Caco-2 (cell line): Measurements from ENCODE around the gene NPHP4. TPM values are rescaled to one million over a fixed set of nuclear protein-coding genes. Genes with fewer than 3 reads are reported as not detected.

ENCODE experiments used
- BruUV-seq: library from RNA; stranded (reverse); fragments of 400-500 nt; replicated peaks from 2 replicates; lab custom pipeline; 2021; lab: Mats Ljungman, UMichigan
- CTCF ChIA-PET: fragments of 300-600 bp; sonication (Branson Sonifier 250); formaldehyde crosslinking; loops from one replicate; lab custom pipeline; 2022; ENCODE audit warnings: antibody characterized with exemption; lab: Charles Lee
- POLR2A ChIA-PET: fragments of 300-600 bp; sonication (Branson Sonifier 250); formaldehyde crosslinking; loops from one replicate; lab custom pipeline; 2022; ENCODE audit warnings: antibody characterized with exemption; lab: Charles Lee
- DNase-seq, 2 experiments: peaks; one replicate each; pipeline versions ENCODE4 v3.0.0 to v3.0.0-alpha.2; 2020 to 2022
- H3K27me3 ChIP-seq: replicated peaks from 2 replicates; pipeline ENCODE4 v1.6.0; 2011; ENCODE audit warnings: low read length; ENCODE audit not compliant: control insufficient read depth, insufficient read depth
- H3K36me3 ChIP-seq: 2 replicates; pipeline ENCODE4 v1.5.1; 2011; ENCODE audit warnings: low read length; ENCODE audit not compliant: control insufficient read depth, insufficient read depth
- H3K4me1 ChIP-seq: fragments of 250-450 bp; sonication (Bioruptor Pico); 2 replicates; pipeline ENCODE4 v1.5.1; 2020; ENCODE audit warnings: mild to moderate bottlenecking
- H3K4me3 ChIP-seq: 2 replicates; pipeline ENCODE4 v1.5.1; 2011; ENCODE audit warnings: low read depth, mild to moderate bottlenecking, control low read depth, low read length
- H3K9me3 ChIP-seq: fragments of 250-450 bp; sonication (Bioruptor Pico); 2 replicates; pipeline ENCODE4 v1.5.1; 2020; ENCODE audit warnings: mild to moderate bottlenecking, moderate library complexity
- H3K27ac Mint-ChIP-seq: one replicate; pipeline ENCODE4 v1.8.0; 2022; ENCODE audit warnings: mixed read lengths; ENCODE audit not compliant: unreplicated experiment
- H3K27me3 Mint-ChIP-seq: one replicate; pipeline ENCODE4 v1.8.0; 2022; ENCODE audit warnings: mixed read lengths; ENCODE audit not compliant: insufficient read depth, unreplicated experiment
- H3K36me3 Mint-ChIP-seq: one replicate; pipeline ENCODE4 v1.8.0; 2022; ENCODE audit warnings: mild to moderate bottlenecking, mixed read lengths; ENCODE audit not compliant: insufficient read depth, unreplicated experiment
- H3K4me1 Mint-ChIP-seq: one replicate; pipeline ENCODE4 v1.8.0; 2022; ENCODE audit warnings: low read depth, mixed read lengths; ENCODE audit not compliant: unreplicated experiment
- H3K4me3 Mint-ChIP-seq: one replicate; pipeline ENCODE4 v1.8.0; 2022; ENCODE audit warnings: mild to moderate bottlenecking, moderate library complexity, mixed read lengths; ENCODE audit not compliant: unreplicated experiment
- H3K9me3 Mint-ChIP-seq: one replicate; pipeline ENCODE4 v1.8.0; 2022; ENCODE audit warnings: mixed read lengths; ENCODE audit not compliant: unreplicated experiment
- CTCF ChIP-seq, 2 experiments: fragments of 200-600 bp in 1 of 2; IDR thresholded peaks; 1 replicate in 1 of 2; 2 replicates in 1 of 2; pipeline versions ENCODE4 v1.5.1 to v1.8.0; 2011 to 2022; ENCODE audit warnings: antibody characterized with exemption in 1 of 2, control low read depth in 1 of 2, inconsistent platforms in 1 of 2, low read depth in 1 of 2, low read length in 1 of 2, mild to moderate bottlenecking in 1 of 2, moderate library complexity in 1 of 2; ENCODE audit not compliant: insufficient read depth in 1 of 2, severe bottlenecking in 1 of 2, unreplicated experiment in 1 of 2
- intact Hi-C: fragments of 100-400 bp; cut with micrococcal nuclease; formaldehyde crosslinking; loops from one replicate; pipeline ENCODE4 v1.10.0; 2022; ENCODE audit not compliant: unreplicated experiment
- total RNA-seq: library from RNA; stranded (reverse); gene quantifications from 2 replicates; pipeline ENCODE4 v1.2.3, GENCODE V29; 2022

NPHP4 gene
- total RNA-seq, 1 experiment from 2014 or later: 12.3 TPM

GRCh38 chr1:6008084-6008415, 15.8 kb upstream of the NPHP4 start:
- no peak for TF ChIP-seq CTCF (IDR thresholded peaks at IDR 0.05; ENCODE audit: insufficient read depth in 1 of 2, low read depth in 1 of 2, low read length in 1 of 2, severe bottlenecking in 1 of 2, unreplicated experiment in 1 of 2)
- Mint-ChIP-seq H3K4me3 (no peak overlapping the region), H3K4me1 (peaks cover 7% of the 10 kb centered on the region), H3K27me3 (no peaks in the 10 kb centered on the region), H3K27ac (no peak overlapping the region), H3K36me3 (peaks cover 8% of the 10 kb centered on the region), H3K9me3 (no peaks in the 10 kb centered on the region)
- POLR2A ChIA-PET: no interaction called here
- H3K4me3 ChIP-seq: no peak overlapping the region
- BruUV-seq: no TSS peak
- H3K4me1 ChIP-seq: peaks cover 16% of the 10 kb centered on the region
- no peaks in the 10 kb centered on the region for H3K9me3 ChIP-seq
- CTCF ChIA-PET: no interaction called here
- H3K27me3 ChIP-seq: no peaks in the 10 kb centered on the region
- intact Hi-C loops: no loop called here
- no peaks in the 10 kb centered on the region for H3K36me3 ChIP-seq
- DNase-seq: no peak

- no peak for DNase-seq
- Histone ChIP-seq H3K27me3 (no peaks in the 10 kb centered on the region), H3K9me3 (no peaks in the 10 kb centered on the region), H3K36me3 (no peaks in the 10 kb centered on the region), H3K4me1 (peaks cover 16% of the 10 kb centered on the region), H3K4me3 (no peak overlapping the region)
- CTCF ChIA-PET: no interaction called here
- peaks cover 8% of the 10 kb centered on the region for H3K36me3 Mint-ChIP-seq
- no peaks in the 10 kb centered on the region for H3K27me3 Mint-ChIP-seq
- intact Hi-C loops: no loop called here
- H3K4me1 Mint-ChIP-seq: peaks cover 7% of the 10 kb centered on the region
- no TSS peak for BruUV-seq
- H3K27ac Mint-ChIP-seq: no peak overlapping the region
- H3K4me3 Mint-ChIP-seq: no peak overlapping the region
- TF ChIP-seq CTCF (IDR thresholded peaks at IDR 0.05; ENCODE audit: insufficient read depth in 1 of 2, low read depth in 1 of 2, low read length in 1 of 2, severe bottlenecking in 1 of 2, unreplicated experiment in 1 of 2): no peak
- H3K9me3 Mint-ChIP-seq: no peaks in the 10 kb centered on the region
- POLR2A ChIA-PET: no interaction called here
These were observed 15.3 kb upstream of the NPHP4 start for GRCh38 chr1:6007318-6008083.

- intact Hi-C loops: no loop called here
- H3K27ac Mint-ChIP-seq: no peak overlapping the region
- ChIA-PET POLR2A (no interaction called here), CTCF (no interaction called here)
- H3K27me3 Mint-ChIP-seq: no peaks in the 10 kb centered on the region
- H3K4me3 Mint-ChIP-seq: no peak overlapping the region
- Histone ChIP-seq H3K9me3 (no peaks in the 10 kb centered on the region), H3K4me3 (no peak overlapping the region), H3K27me3 (no peaks in the 10 kb centered on the region), H3K36me3 (no peaks in the 10 kb centered on the region), H3K4me1 (peaks cover 16% of the 10 kb centered on the region)
- no peak for DNase-seq
- TF ChIP-seq CTCF (IDR thresholded peaks at IDR 0.05; ENCODE audit: insufficient read depth in 1 of 2, low read depth in 1 of 2, low read length in 1 of 2, severe bottlenecking in 1 of 2, unreplicated experiment in 1 of 2): no peak
- peaks cover 8% of the 10 kb centered on the region for H3K36me3 Mint-ChIP-seq
- H3K4me1 Mint-ChIP-seq: peaks cover 7% of the 10 kb centered on the region
- no TSS peak for BruUV-seq
- no peaks in the 10 kb centered on the region for H3K9me3 Mint-ChIP-seq
These were observed 14.7 kb upstream of the NPHP4 start for GRCh38 chr1:6006882-6007281.
